Keratinocyte (primary cell): Measurements from ENCODE around the gene KLC4.

Experiments
- EZH2 ChIP-seq: IDR thresholded peaks from one replicate; pipeline ENCODE4 v1.6.1; 2012; ENCODE audit warnings: inconsistent platforms, mild to moderate bottlenecking, low read length, moderate library complexity
- TF ChIP-seq, protein P1 (sequence below), 3 experiments: IDR thresholded peaks in 1 of 3; conservative IDR thresholded peaks in 1 of 3; optimal IDR thresholded peaks in 1 of 3; 2 replicates in 2 of 3; 3 replicates in 1 of 3; pipeline versions ENCODE3 to v1.5.1; 2011; ENCODE audit warnings: low read length in 3 of 3, mild to moderate bottlenecking in 3 of 3, moderate library complexity in 2 of 3, control low read depth in 1 of 3, inconsistent platforms in 1 of 3; ENCODE audit not compliant: insufficient read depth in 2 of 3; ENCODE audit errors: extremely low read depth in 1 of 3

DNA sequence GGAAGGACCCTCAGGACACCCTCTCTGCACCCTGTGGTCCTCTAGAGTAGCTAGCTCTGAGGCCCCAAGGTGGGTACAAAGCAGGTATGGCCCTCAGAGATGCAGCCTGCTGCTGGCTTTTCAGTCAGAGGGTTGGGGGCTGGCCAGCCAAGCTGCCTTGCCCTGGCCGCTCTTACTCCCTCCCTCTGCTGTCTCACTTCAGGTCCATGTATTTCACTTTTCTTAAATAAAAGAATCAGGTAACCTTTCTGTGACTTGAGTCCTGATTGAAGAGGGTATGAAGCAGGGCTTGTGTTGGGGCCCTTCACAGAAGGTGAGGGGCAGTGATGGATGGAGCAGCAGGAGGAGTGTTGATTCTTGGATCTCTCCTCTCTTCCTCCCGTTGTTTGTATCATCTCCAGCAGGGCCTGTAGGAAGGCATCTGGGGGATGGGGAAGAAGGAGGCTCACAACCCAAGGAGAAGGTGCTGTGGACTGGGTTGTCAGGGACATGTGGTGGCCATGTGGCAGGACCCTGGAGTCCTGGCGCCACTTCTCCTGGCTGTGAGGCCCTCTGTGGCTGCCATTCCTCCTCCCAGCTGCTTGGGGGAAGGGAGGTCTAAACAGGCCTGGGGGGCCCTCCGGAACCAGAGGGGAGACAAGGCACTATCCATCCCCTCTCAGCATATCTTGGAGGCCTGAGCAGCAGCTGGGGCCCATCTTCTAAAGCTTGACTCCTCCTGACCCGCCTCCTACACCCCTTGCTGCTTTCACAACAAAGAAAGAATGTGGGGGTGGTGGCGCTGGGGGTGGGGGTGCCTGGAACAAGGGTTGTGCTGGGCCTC, 15.6 kb downstream of the KLC4 start:
- TF ChIP-seq, protein P1, sequence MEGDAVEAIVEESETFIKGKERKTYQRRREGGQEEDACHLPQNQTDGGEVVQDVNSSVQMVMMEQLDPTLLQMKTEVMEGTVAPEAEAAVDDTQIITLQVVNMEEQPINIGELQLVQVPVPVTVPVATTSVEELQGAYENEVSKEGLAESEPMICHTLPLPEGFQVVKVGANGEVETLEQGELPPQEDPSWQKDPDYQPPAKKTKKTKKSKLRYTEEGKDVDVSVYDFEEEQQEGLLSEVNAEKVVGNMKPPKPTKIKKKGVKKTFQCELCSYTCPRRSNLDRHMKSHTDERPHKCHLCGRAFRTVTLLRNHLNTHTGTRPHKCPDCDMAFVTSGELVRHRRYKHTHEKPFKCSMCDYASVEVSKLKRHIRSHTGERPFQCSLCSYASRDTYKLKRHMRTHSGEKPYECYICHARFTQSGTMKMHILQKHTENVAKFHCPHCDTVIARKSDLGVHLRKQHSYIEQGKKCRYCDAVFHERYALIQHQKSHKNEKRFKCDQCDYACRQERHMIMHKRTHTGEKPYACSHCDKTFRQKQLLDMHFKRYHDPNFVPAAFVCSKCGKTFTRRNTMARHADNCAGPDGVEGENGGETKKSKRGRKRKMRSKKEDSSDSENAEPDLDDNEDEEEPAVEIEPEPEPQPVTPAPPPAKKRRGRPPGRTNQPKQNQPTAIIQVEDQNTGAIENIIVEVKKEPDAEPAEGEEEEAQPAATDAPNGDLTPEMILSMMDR (optimal IDR thresholded peaks at IDR 0.05 in 1 of 3, IDR thresholded peaks at IDR 0.05 in 1 of 3, conservative IDR thresholded peaks at IDR 0.05 in 1 of 3; ENCODE audit: extremely low read depth in 1 of 3, insufficient read depth in 2 of 3, low read length in 3 of 3), result no peak
- no peak for TF ChIP-seq EZH2
